Uterus (tissue), 4 donors: ENCODE results near the gene EML1. TPM values are rescaled to one million over a fixed set of nuclear protein-coding genes. Genes with fewer than 3 reads are reported as not detected.

Source experiments
- DNase-seq, 2 donors: peaks; one replicate each; pipeline ENCODE4 v3.0.0-alpha.2; 2019 to 2020
- H3K27ac ChIP-seq, 2 donors: fragments of 200-600 bp; sonication (generic); 1 replicate in 1 of 2; 2 replicates in 1 of 2; pipeline ENCODE4 v1.5.1; 2016 to 2018
- H3K27me3 ChIP-seq, 2 donors: fragments of 200-600 bp; sonication (generic); one replicate each; pipeline ENCODE4 v1.5.1; 2018 to 2019; ENCODE audit warnings: control low read depth in 1 of 2
- H3K36me3 ChIP-seq, 2 donors: fragments of 200-600 bp; sonication (generic); one replicate each; pipeline ENCODE4 v1.5.1; 2019; ENCODE audit warnings: control low read depth in 1 of 2
- H3K4me1 ChIP-seq, 2 donors: fragments of 200-600 bp; sonication (generic); one replicate each; pipeline ENCODE4 v1.5.1; 2018 to 2019; ENCODE audit warnings: control low read depth in 1 of 2
- H3K4me3 ChIP-seq, 2 donors: fragments of 200-600 bp; sonication (generic); 1 replicate in 1 of 2; 2 replicates in 1 of 2; pipeline ENCODE4 v1.5.1; 2018 to 2019; ENCODE audit warnings: mild to moderate bottlenecking in 1 of 2
- H3K9me3 ChIP-seq, 2 donors: fragments of 200-600 bp; sonication (generic); one replicate each; pipeline ENCODE4 v1.5.1; 2019; ENCODE audit warnings: control low read depth in 1 of 2
- CTCF ChIP-seq, 4 experiments: fragments of 200-600 bp in 2 of 4; fragments of 450-650 bp in 2 of 4; sonication (generic) in 2 of 4; IDR thresholded peaks; one replicate each; pipeline ENCODE4 v1.5.1; 2016 to 2019; ENCODE audit warnings: antibody characterized with exemption in 4 of 4, mild to moderate bottlenecking in 2 of 4, moderate library complexity in 1 of 4
- POLR2A ChIP-seq, 2 donors: fragments of 450-650 bp; IDR thresholded peaks; one replicate each; pipeline ENCODE4 v1.6.1; 2016; ENCODE audit warnings: antibody characterized with exemption in 2 of 2, mild to moderate bottlenecking in 1 of 2, moderate library complexity in 1 of 2
- intact Hi-C: fragments of 100-400 bp; cut with DNase I; formaldehyde crosslinking; loops from one replicate; pipeline ENCODE4 v1.15.1; 2023; ENCODE audit warnings: low total_unique reads
- total RNA-seq, 4 donors: library from RNA; depleted of rRNA in 3 of 4; stranded (reverse); fragments of >200 nt in 3 of 4; gene quantifications; one replicate each; pipeline versions ENCODE4 v1.1.0 to v1.2.4, GENCODE V29; 2014 to 2023
- donor health status: DM: yes; HTN: yes; CAD: no.

The EML1 gene
- total RNA-seq, 4 donors from 2014 or later = 51.4 to 184 (median 84.4) TPM

- no peaks in the 10 kb centered on the region for H3K27me3 ChIP-seq
- no peak for TF ChIP-seq POLR2A (IDR thresholded peaks at IDR 0.05)
- TF ChIP-seq CTCF (IDR thresholded peaks at IDR 0.05) = no peak
- no peaks in the 10 kb centered on the region for H3K9me3 ChIP-seq
- H3K36me3 ChIP-seq = no peaks in the 10 kb centered on the region
- no peak overlapping the region for H3K27ac ChIP-seq
- intact Hi-C loops = no loop called here
- no peak for DNase-seq
- H3K4me1 ChIP-seq = no peaks in the 10 kb centered on the region
- no peak overlapping the region for H3K4me3 ChIP-seq
These were observed 142.8 kb downstream of the EML1 start for GRCh38 chr14:99936056-99936455.

- no peak for TF ChIP-seq POLR2A (IDR thresholded peaks at IDR 0.05)
- no peak for DNase-seq
- no peaks in the 10 kb centered on the region for H3K27me3 ChIP-seq
- no peaks in the 10 kb centered on the region for H3K36me3 ChIP-seq
- intact Hi-C loops = no loop called here
- H3K4me3 ChIP-seq = no peak overlapping the region
- no peaks in the 10 kb centered on the region for H3K4me1 ChIP-seq
- no peak overlapping the region for H3K27ac ChIP-seq
- no peaks in the 10 kb centered on the region for H3K9me3 ChIP-seq
These were observed 143.7 kb downstream of the EML1 start for GRCh38 chr14:99936738-99937474.

GRCh38 chr14:99937475-99938244 is 144.4 kb downstream of the EML1 start:
- Histone ChIP-seq H3K27ac (no peak overlapping the region), H3K27me3 (no peaks in the 10 kb centered on the region), H3K36me3 (no peaks in the 10 kb centered on the region), H3K4me3 (no peak overlapping the region), H3K4me1 (no peaks in the 10 kb centered on the region), H3K9me3 (no peaks in the 10 kb centered on the region)
- intact Hi-C loops = no loop called here
- TF ChIP-seq CTCF (IDR thresholded peaks at IDR 0.05) = no peak
- no peak for TF ChIP-seq POLR2A (IDR thresholded peaks at IDR 0.05)
- DNase-seq = no peak

- H3K36me3 ChIP-seq = no peaks in the 10 kb centered on the region
- H3K27me3 ChIP-seq = no peaks in the 10 kb centered on the region
- no peaks in the 10 kb centered on the region for H3K9me3 ChIP-seq
- DNase-seq = no peak
- no peak overlapping the region for H3K4me3 ChIP-seq
- TF ChIP-seq POLR2A (IDR thresholded peaks at IDR 0.05) (no peak), CTCF (IDR thresholded peaks at IDR 0.05) (no peak)
- intact Hi-C loops = no loop called here
- H3K27ac ChIP-seq = no peak overlapping the region
- no peaks in the 10 kb centered on the region for H3K4me1 ChIP-seq
These were observed 145.2 kb downstream of the EML1 start for GRCh38 chr14:99938376-99938775.

- intact Hi-C loops = no loop called here
- Histone ChIP-seq H3K27ac (no peak overlapping the region), H3K9me3 (no peaks in the 10 kb centered on the region), H3K4me3 (no peak overlapping the region), H3K36me3 (no peaks in the 10 kb centered on the region), H3K4me1 (no peaks in the 10 kb centered on the region), H3K27me3 (no peaks in the 10 kb centered on the region)
- no peak for DNase-seq
- TF ChIP-seq CTCF (IDR thresholded peaks at IDR 0.05) (no peak), POLR2A (IDR thresholded peaks at IDR 0.05) (no peak)
These were observed 145.7 kb downstream of the EML1 start for GRCh38 chr14:99938896-99939295.
